ENCODE data around the gene TBCB. TPM values are rescaled to one million over a fixed set of nuclear protein-coding genes. Genes with fewer than 3 reads are reported as not detected.

TBCB gene, protein sequence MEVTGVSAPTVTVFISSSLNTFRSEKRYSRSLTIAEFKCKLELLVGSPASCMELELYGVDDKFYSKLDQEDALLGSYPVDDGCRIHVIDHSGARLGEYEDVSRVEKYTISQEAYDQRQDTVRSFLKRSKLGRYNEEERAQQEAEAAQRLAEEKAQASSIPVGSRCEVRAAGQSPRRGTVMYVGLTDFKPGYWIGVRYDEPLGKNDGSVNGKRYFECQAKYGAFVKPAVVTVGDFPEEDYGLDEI
- total RNA-seq: 123 and 134 TPM in 2 replicates

DNA sequence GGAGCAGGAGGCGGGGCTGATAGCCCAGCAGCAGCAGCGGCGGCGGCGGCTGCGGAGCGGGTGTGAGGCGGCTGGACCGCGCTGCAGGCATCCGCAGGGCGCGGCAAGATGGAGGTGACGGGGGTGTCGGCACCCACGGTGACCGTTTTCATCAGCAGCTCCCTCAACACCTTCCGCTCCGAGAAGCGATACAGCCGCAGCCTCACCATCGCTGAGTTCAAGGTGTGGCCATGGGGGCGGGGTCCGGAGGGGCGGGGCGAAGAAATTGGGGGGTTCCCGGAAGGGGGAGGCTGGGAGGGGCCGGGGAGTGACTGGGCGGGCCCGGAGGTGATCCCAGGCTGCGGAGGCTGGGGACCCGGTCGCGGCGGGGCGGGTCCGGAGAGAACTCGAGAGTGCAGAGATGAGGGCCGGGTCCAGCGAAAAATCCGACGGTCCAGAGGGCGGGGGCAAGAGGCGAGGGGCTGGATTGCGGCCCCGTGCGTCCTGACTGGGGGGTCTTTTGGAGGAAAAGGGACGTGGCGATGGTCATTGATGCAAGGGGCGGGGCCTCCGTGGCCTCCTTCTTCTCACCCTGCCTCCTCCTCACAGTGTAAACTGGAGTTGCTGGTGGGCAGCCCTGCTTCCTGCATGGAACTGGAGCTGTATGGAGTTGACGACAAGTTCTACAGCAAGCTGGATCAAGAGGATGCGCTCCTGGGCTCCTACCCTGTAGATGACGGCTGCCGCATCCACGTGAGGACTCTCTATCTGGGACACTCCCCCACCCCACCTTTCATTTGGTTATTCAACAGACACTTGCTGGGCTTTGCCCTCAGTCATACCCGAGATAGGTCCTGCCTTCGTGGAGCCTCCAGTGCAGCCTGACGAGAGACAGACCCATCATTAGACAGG lies at the start of gene TBCB:
TSS of gene TBCB (plus strand) at position 16 of the 891 bp plus-strand sequence. CDS start at position 109, 93 bp downstream.

DNA sequence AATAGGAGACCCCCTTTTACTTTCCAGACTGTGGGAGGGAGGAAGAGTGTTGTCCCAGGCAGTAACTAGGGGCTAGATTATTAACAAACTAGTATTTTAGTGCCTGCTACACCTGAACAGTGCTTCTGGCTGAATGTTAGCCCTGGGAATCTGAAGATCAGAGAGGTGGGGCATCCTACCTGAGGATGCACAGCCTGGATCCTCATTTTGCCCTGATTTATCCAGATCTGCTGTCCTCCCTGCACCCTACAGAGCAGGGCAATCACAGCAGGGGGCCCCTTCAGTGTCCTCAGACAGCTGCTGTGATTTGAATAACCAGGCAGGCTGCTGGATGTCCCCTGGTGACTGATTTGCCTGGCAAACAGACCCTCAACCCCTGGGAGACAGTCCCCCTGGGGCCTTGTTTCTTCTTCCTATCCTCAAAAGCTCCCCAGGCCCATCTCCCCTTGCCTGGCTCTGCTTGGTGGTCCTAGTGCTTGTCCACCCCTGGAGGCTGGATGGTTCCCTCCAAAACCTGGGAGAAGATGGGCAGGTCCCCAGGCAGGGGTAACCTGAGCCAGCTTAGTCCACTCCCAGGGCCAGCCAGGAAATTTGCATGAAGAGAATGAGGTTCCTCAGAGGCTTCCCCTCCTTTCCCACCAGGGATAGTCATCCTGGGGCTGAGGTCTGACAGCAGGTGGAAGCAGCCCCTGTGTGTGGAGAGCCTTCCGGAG lies 4.6 kb upstream of the TBCB start, which contains the start of gene OVOL3:
TSS of gene OVOL3 (plus strand) at position 657 of the 713 bp plus-strand sequence. CDS start 60 bp downstream, outside the sequence.

DNA sequence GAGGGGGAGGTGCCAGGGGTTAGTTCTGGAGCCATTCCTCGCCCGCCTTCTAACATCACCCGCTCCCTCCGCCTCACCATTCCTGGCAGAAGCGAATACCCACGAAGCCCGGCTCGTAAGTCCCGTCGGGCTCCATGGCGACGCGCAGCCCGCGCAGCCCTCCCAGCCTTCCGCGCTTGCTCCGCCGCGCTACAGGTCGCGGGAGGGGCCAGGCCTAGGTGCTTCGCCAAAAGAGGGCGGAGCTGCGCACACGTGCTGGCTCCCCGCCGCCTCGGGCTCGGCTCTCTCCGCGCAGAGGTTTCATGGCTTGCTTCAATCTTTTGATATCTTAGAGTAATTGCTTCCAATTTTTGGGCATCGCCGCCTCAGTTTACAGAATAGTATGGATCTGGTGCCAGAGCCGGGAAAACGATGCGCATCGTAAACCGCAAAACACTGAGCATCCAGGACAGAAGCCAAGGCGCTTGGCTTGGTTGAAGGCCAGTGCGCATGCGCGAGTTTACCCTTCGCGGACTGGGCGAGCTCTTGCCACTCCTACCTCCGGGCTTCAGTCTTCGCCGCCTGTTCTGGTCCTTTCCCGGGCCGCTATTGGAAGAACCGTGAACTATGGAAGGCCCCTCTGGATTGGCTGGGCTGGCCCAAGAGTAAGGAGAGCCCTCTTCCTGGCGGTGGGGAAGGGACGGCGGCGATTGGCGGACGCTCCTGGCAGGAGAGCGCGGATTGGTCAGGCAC lies 381 bp upstream of the TBCB start, which contains the start of gene POLR2I:
TSS of gene POLR2I (minus strand) at position 155 of the 732 bp plus-strand sequence. CDS start at position 136, 19 bp downstream.

DNA sequence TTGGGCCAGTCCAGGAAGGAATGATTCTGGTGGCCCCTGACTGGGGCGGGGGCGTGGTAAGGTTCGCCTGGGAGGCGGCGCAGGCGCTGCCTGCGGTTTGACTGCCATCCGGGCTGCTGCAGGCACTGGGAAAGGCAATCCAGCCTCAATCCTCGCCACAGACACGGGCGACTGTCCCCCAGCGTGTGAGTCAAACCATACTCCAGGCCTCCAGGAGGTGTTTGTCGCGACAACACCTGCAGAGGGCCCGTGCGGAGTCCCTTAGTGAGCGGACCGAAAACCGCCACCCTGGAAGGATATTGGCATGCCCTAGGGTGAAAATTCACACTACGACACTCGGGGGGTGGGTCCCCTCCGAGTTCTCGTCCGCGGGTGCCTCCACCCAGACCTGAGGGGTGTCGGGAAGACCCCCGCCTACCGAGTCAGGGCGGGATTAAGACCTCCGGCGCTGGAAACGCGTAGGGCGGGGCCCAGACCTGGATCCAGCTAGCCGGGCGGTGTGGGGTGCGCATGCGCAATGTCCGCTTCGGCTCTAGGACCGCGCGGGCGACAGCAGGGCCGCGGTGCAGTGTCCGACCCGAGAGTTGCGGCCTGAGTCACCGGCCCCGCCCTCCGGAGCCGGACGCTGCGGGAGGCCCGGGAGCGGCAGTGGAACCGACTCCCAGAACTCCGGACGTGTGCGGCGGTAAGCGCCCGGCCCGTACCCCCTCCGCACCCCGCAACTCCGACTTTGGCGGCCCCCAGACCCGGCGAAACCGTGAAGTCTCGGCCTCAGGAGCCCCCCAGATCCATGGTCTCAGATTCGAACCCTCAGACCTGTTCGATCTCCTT lies 24.4 kb downstream of the TBCB start, which contains the start of gene CAPNS1:
TSS of gene CAPNS1 (plus strand) at position 594 of the 831 bp plus-strand sequence. CDS start 946 bp downstream, outside the sequence.

DNA sequence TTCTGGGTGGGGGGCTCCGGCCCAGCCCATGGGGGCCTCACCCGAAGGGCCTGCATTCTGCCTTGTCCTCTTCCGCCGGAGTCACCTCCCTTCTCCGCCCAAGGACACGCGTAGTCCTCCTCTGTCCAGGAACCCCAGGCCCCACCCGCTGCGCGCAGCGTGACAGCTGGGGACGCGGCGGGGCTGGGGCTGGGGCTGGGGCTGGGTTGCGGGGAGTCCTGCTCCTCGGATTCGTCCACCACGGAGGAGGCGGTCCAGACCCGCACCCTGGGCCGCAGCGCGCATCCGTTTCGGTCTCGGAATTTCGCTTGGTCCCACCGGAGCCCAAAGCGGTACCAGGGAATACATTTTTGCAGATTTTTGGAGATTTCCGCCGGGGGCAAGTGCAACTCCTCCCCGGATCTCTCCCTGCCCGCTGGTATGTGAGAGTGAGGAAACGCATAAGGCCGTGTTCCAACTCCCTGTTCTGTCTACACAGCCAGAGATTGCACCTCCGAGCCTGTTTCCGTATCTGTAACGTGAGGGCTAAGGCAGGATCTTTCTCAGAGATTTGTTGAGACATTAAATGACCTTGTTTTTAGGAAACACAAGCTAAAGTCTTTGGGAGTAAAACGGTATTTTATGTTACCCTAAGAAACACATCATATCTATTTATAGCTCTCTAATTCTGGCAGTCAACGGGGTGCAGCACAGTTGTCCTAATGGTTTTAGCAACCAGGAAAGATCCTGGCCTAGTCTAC lies 37.3 kb downstream of the TBCB start, which contains the start of gene COX7A1:
TSS of gene COX7A1 (minus strand) at position 96 of the 740 bp plus-strand sequence. CDS start at position 56, 40 bp downstream.

Other genes starting within 250 kb of the TBCB start
- gene APLP1, start 246.9 kb upstream of the TBCB start, total RNA-seq: 4.4 and 5.5 TPM in 2 replicates
- gene NFKBID, start 214.9 kb upstream of the TBCB start, total RNA-seq: 3.6 and 4.7 TPM in 2 replicates
- not detected in 2 replicates for gene HCST, start 212.9 kb upstream of the TBCB start, total RNA-seq
- gene TYROBP, start 207.2 kb upstream of the TBCB start, total RNA-seq: not detected in 2 replicates
- gene LRFN3, start 179.1 kb upstream of the TBCB start, total RNA-seq: 15.5 and 20.4 TPM in 2 replicates
- 31.5 and 37.5 TPM in 2 replicates for gene SDHAF1, start 120.3 kb upstream of the TBCB start, total RNA-seq
- gene SYNE4, start 106.7 kb upstream of the TBCB start, total RNA-seq: 0.87 TPM in 1 of 2 replicates, not detected in the other
- gene ALKBH6, start 101.3 kb upstream of the TBCB start, total RNA-seq: 17.2 and 20.0 TPM in 2 replicates
- 27.1 and 34.3 TPM in 2 replicates for gene CLIP3, start 82.6 kb upstream of the TBCB start, total RNA-seq
- gene THAP8, start 61.2 kb upstream of the TBCB start, total RNA-seq: 8.9 and 18.3 TPM in 2 replicates
- gene WDR62, start 60.6 kb upstream of the TBCB start, total RNA-seq: 0.24 and 0.69 TPM in 2 replicates
- gene OVOL3, start 4.3 kb upstream of the TBCB start, total RNA-seq: not detected in 2 replicates
- gene POLR2I, start 593 bp upstream of the TBCB start, total RNA-seq: 24.8 and 28.1 TPM in 2 replicates
- gene CAPNS1, start 24.6 kb downstream of the TBCB start, total RNA-seq: 190 and 256 TPM in 2 replicates
- gene COX7A1, start 37.0 kb downstream of the TBCB start, total RNA-seq: 10.0 and 10.2 TPM in 2 replicates
- gene ZNF565, start 99.2 kb downstream of the TBCB start, total RNA-seq: 3.1 and 4.4 TPM in 2 replicates
- gene ZNF146, start 99.6 kb downstream of the TBCB start, total RNA-seq: 51.7 and 73.5 TPM in 2 replicates

Measured in cardiac ventricle fibroblast (primary cell).